H9 (cell line): ENCODE measurements around the gene BUB3. TPM values are rescaled to one million over a fixed set of nuclear protein-coding genes. Genes with fewer than 3 reads are reported as not detected.
A peak's percentile ranks its signal among the peaks of the same experiment; 100 is the strongest.

ENCODE experiments used
- DNase-seq: peaks from one replicate; pipeline ENCODE4 v3.0.0-alpha.2; 2017
- H2AFZ ChIP-seq: one replicate; pipeline ENCODE4 v1.6.1; 2013; ENCODE audit warnings: mild to moderate bottlenecking, low read length, control low read depth, moderate library complexity
- H2AK5ac ChIP-seq: 2 replicates; pipeline ENCODE4 v1.6.1; 2013; ENCODE audit warnings: low read length, control low read depth, mixed read lengths; ENCODE audit not compliant: insufficient read length
- H2BK120ac ChIP-seq: one replicate; pipeline ENCODE4 v1.6.1; 2013; ENCODE audit warnings: low read depth, mild to moderate bottlenecking, low read length, control low read depth, inconsistent platforms; ENCODE audit not compliant: poor library complexity, severe bottlenecking
- H2BK12ac ChIP-seq: 2 replicates; pipeline ENCODE4 v1.6.1; 2013; ENCODE audit warnings: low read length, control low read depth, mixed read lengths, low read depth; ENCODE audit not compliant: insufficient read length
- H2BK15ac ChIP-seq: 2 replicates; pipeline ENCODE4 v1.6.1; 2013; ENCODE audit warnings: low read depth, low read length, control low read depth
- H2BK20ac ChIP-seq: one replicate; pipeline ENCODE4 v1.6.1; 2013; ENCODE audit warnings: low read depth, mild to moderate bottlenecking, low read length, control low read depth, inconsistent platforms; ENCODE audit not compliant: poor library complexity, severe bottlenecking
- H2BK5ac ChIP-seq: 2 replicates; pipeline ENCODE4 v1.6.1; 2013; ENCODE audit warnings: low read length, control low read depth, mixed read lengths; ENCODE audit not compliant: insufficient read length
- H3K14ac ChIP-seq: 2 replicates; pipeline ENCODE4 v1.6.1; 2013; ENCODE audit warnings: low read length, control low read depth; ENCODE audit not compliant: insufficient read depth
- H3K18ac ChIP-seq: 2 replicates; pipeline ENCODE4 v1.6.1; 2013; ENCODE audit warnings: low read depth, mild to moderate bottlenecking, mixed read lengths, low read length, control low read depth; ENCODE audit not compliant: insufficient read length
- H3K23ac ChIP-seq: 2 replicates; pipeline ENCODE4 v1.6.1; 2013; ENCODE audit warnings: low read length, control low read depth, mixed read lengths, low read depth; ENCODE audit not compliant: insufficient read length
- H3K23me2 ChIP-seq: 2 replicates; pipeline ENCODE4 v1.6.1; 2013; ENCODE audit warnings: low read depth, mild to moderate bottlenecking, mixed read lengths, low read length, control low read depth; ENCODE audit not compliant: insufficient read length, poor library complexity, severe bottlenecking
- H3K27ac ChIP-seq: 2 replicates; pipeline ENCODE4 v1.5.1; 2013; ENCODE audit warnings: low read length, control low read depth, mixed read lengths, low read depth; ENCODE audit not compliant: insufficient read length
- H3K27me3 ChIP-seq: 2 replicates; pipeline ENCODE4 v1.6.1; 2013; ENCODE audit warnings: low read length, control low read depth, inconsistent platforms; ENCODE audit not compliant: insufficient read depth
- H3K4ac ChIP-seq: 2 replicates; pipeline ENCODE4 v1.6.1; 2013; ENCODE audit warnings: low read depth, mild to moderate bottlenecking, control low read depth, inconsistent platforms, low read length, moderate library complexity
- H3K4me1 ChIP-seq: 2 replicates; pipeline ENCODE4 v1.6.1; 2013; ENCODE audit warnings: low read length, control low read depth, inconsistent platforms; ENCODE audit not compliant: insufficient read depth
- H3K4me2 ChIP-seq: 2 replicates; pipeline ENCODE4 v1.6.1; 2013; ENCODE audit warnings: low read length, control low read depth, mixed read lengths; ENCODE audit not compliant: insufficient read length, insufficient read depth
- H3K56ac ChIP-seq: 2 replicates; pipeline ENCODE4 v1.6.1; 2013; ENCODE audit warnings: low read depth, mild to moderate bottlenecking, mixed read lengths, low read length, control low read depth; ENCODE audit not compliant: insufficient read length
- H3K79me1 ChIP-seq: 2 replicates; pipeline ENCODE4 v1.6.1; 2013; ENCODE audit warnings: low read depth, mild to moderate bottlenecking, moderate library complexity, low read length, control low read depth, inconsistent platforms; ENCODE audit not compliant: insufficient read depth, poor library complexity, severe bottlenecking
- H3K79me2 ChIP-seq: 2 replicates; pipeline ENCODE4 v1.6.1; 2013; ENCODE audit warnings: low read length, control low read depth, inconsistent platforms; ENCODE audit not compliant: insufficient read depth
- H3K9ac ChIP-seq: 2 replicates; pipeline ENCODE4 v1.6.1; 2013; ENCODE audit warnings: low read length, control low read depth, mixed read lengths; ENCODE audit not compliant: insufficient read length; ENCODE audit errors: extremely low read depth
- H3K9me3 ChIP-seq: one replicate; pipeline ENCODE4 v1.6.1; 2013; ENCODE audit warnings: low read depth, low read length, inconsistent platforms; ENCODE audit not compliant: control insufficient read depth
- H3T11ph ChIP-seq: one replicate; pipeline ENCODE4 v1.6.1; 2013; ENCODE audit warnings: mild to moderate bottlenecking, low read length, control low read depth, inconsistent platforms
- H4K20me1 ChIP-seq: one replicate; pipeline ENCODE4 v1.6.1; 2013; ENCODE audit not compliant: control insufficient read depth, insufficient read length, insufficient read depth
- H4K5ac ChIP-seq: 2 replicates; pipeline ENCODE4 v1.6.1; 2013; ENCODE audit warnings: low read depth, mild to moderate bottlenecking, mixed read lengths, low read length, control low read depth; ENCODE audit not compliant: insufficient read length
- H4K8ac ChIP-seq: replicated peaks from 2 replicates; pipeline ENCODE4 v1.6.1; 2013; ENCODE audit warnings: low read length, control low read depth, mixed read lengths, low read depth; ENCODE audit not compliant: insufficient read length
- H4K91ac ChIP-seq: 2 replicates; pipeline ENCODE4 v1.6.1; 2013; ENCODE audit warnings: low read depth, mild to moderate bottlenecking, moderate library complexity, mixed read lengths, low read length, control low read depth; ENCODE audit not compliant: insufficient read length
- H3K27ac Mint-ChIP-seq, 3 experiments: 2 replicates in 2 of 3; 3 replicates in 1 of 3; pipeline ENCODE4 v1.8.0; 2020 to 2021; ENCODE audit warnings: mixed read lengths in 3 of 3, mild to moderate bottlenecking in 1 of 3, moderate library complexity in 1 of 3
- H3K27me3 Mint-ChIP-seq: 2 replicates; pipeline ENCODE4 v1.8.0; 2021; ENCODE audit warnings: low read depth, mild to moderate bottlenecking, moderate library complexity, mixed read lengths
- H3K36me3 Mint-ChIP-seq, 3 experiments: 2 replicates in 2 of 3; 3 replicates in 1 of 3; pipeline ENCODE4 v1.8.0; 2020 to 2021; ENCODE audit warnings: low read depth in 3 of 3, mixed read lengths in 3 of 3; ENCODE audit not compliant: insufficient read depth in 1 of 3
- H3K4me1 Mint-ChIP-seq, 2 experiments: 2 replicates each; pipeline ENCODE4 v1.8.0; 2020; ENCODE audit warnings: mixed read lengths in 2 of 2
- H3K4me3 Mint-ChIP-seq, 2 experiments: 2 replicates in 1 of 2; 3 replicates in 1 of 2; pipeline ENCODE4 v1.8.0; 2020 to 2021; ENCODE audit warnings: mild to moderate bottlenecking in 2 of 2, mixed read lengths in 2 of 2, moderate library complexity in 1 of 2
- H3K9me3 Mint-ChIP-seq, 2 experiments: 2 replicates in 1 of 2; 3 replicates in 1 of 2; pipeline ENCODE4 v1.8.0; 2020; ENCODE audit warnings: mild to moderate bottlenecking in 2 of 2, mixed read lengths in 2 of 2, moderate library complexity in 1 of 2
- WGBS: extraction: QIAGEN DNeasy Blood & Tissue Kit; methylation state at CpG from one replicate; pipeline ENCODE4 v1.1.7; 2013; ENCODE audit warnings: missing lambda C conversion rate, low lambda C conversion rate, mixed read lengths; ENCODE audit not compliant: insufficient read length; ENCODE audit errors: extremely low coverage; 5-methylcytosine and 5-hydroxymethylcytosine counted together
- total RNA-seq: library from RNA; stranded (reverse); gene quantifications from 2 replicates; pipeline ENCODE4 v1.2.1, GENCODE V29; 2021
- TF ChIP-seq, protein P1 (sequence below): fragments of 200-600 bp; sonication (generic); conservative IDR thresholded peaks from 3 replicates; pipeline ENCODE4 v1.8.0; 2021; ENCODE audit warnings: antibody characterized with exemption, mild to moderate bottlenecking

BUB3 gene
- total RNA-seq, 1 experiment from 2014 or later = 200 TPM

- no peak overlapping the region for H4K5ac ChIP-seq
- no CpG with 5 or more reads among the region's 4 CpGs for WGBS
- no peaks in the 10 kb centered on the region for H3K27me3 ChIP-seq
- no peak overlapping the region for H3K56ac ChIP-seq
- no peak overlapping the region for H3K4ac ChIP-seq
- H3K4me1 Mint-ChIP-seq = no peaks in the 10 kb centered on the region
- H3K9ac ChIP-seq = no peak overlapping the region
- no peak overlapping the region for H3K23ac ChIP-seq
- no peak overlapping the region for H2BK15ac ChIP-seq
- no peak overlapping the region for H3K14ac ChIP-seq
- H2BK12ac ChIP-seq = no peak overlapping the region
- no peaks in the 10 kb centered on the region for H3K27me3 Mint-ChIP-seq
- H3K4me3 Mint-ChIP-seq = no peak overlapping the region
- H2BK5ac ChIP-seq = no peak overlapping the region
- H3T11ph ChIP-seq = no peak overlapping the region
- no peak overlapping the region for H2AFZ ChIP-seq
- H2BK20ac ChIP-seq = no peak overlapping the region
- peaks cover 45 to 74% (median 73%) of the 10 kb centered on the region in 3 experiments for H3K36me3 Mint-ChIP-seq
- H4K20me1 ChIP-seq = no peaks in the 10 kb centered on the region
- H3K23me2 ChIP-seq = no peaks in the 10 kb centered on the region
- H4K8ac ChIP-seq = no peak overlapping the region
- H3K4me1 ChIP-seq = no peaks in the 10 kb centered on the region
- H3K18ac ChIP-seq = no peak overlapping the region
- H3K27ac Mint-ChIP-seq = peak overlapping the region in 1 of 3 experiments; percentile 4; a peak in 1 of 7 replicates
- no peak overlapping the region for H4K91ac ChIP-seq
- TF ChIP-seq, protein P1, sequence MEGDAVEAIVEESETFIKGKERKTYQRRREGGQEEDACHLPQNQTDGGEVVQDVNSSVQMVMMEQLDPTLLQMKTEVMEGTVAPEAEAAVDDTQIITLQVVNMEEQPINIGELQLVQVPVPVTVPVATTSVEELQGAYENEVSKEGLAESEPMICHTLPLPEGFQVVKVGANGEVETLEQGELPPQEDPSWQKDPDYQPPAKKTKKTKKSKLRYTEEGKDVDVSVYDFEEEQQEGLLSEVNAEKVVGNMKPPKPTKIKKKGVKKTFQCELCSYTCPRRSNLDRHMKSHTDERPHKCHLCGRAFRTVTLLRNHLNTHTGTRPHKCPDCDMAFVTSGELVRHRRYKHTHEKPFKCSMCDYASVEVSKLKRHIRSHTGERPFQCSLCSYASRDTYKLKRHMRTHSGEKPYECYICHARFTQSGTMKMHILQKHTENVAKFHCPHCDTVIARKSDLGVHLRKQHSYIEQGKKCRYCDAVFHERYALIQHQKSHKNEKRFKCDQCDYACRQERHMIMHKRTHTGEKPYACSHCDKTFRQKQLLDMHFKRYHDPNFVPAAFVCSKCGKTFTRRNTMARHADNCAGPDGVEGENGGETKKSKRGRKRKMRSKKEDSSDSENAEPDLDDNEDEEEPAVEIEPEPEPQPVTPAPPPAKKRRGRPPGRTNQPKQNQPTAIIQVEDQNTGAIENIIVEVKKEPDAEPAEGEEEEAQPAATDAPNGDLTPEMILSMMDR = peak; percentile 40; the same call in 2 of the 3 replicates
- DNase-seq = no peak
- H2BK120ac ChIP-seq = no peak overlapping the region
- no peak overlapping the region for H3K27ac ChIP-seq
- H2AK5ac ChIP-seq = no peak overlapping the region
- H3K4me2 ChIP-seq = no peak overlapping the region
- H3K79me2 ChIP-seq = peaks cover 3% of the 10 kb centered on the region; the same call in 1 of the 2 replicates
- H3K9me3 ChIP-seq = no peaks in the 10 kb centered on the region
- peaks cover 7% of the 10 kb centered on the region for H3K79me1 ChIP-seq
- H3K9me3 Mint-ChIP-seq = no peaks in the 10 kb centered on the region
Measured at GRCh38 chr10:123165445-123166072, 11.4 kb downstream of the BUB3 start.
